ENCODE data around the gene KLHDC4.
"Not testable (repeated sequence)": the region's sequence is repeated elsewhere in the genome, so short reads cannot be mapped to it uniquely, and the experiment has no call there.

The KLHDC4 gene

GRCh38 chr16:87787451-87788091 is 21.8 kb upstream of the KLHDC4 start:
- not testable (repeated sequence) for DNase-seq

GRCh38 chr16:87784812-87785211 is 19.0 kb upstream of the KLHDC4 start:
- no peak for DNase-seq

- DNase-seq, result no peak
Observed at GRCh38 chr16:87782033-87782432, 16.2 kb upstream of the KLHDC4 start.

GRCh38 chr16:87780385-87780989 is 14.7 kb upstream of the KLHDC4 start:
- DNase-seq, result peak; percentile 47 to 52

- DNase-seq, result peak; percentile 92
Observed at GRCh38 chr16:87778830-87779579, 13.2 kb upstream of the KLHDC4 start.

- DNase-seq, result no peak
Observed at GRCh38 chr16:87778476-87778829, 12.7 kb upstream of the KLHDC4 start.

GRCh38 chr16:87773836-87774235 is 8.1 kb upstream of the KLHDC4 start:
- DNase-seq, result not testable (repeated sequence)

- not testable (repeated sequence) for DNase-seq
Observed at GRCh38 chr16:87767456-87767855, 1.7 kb upstream of the KLHDC4 start.

GRCh38 chr16:87766485-87766797 is 655 bp upstream of the KLHDC4 start:
- DNase-seq, result no peak

GRCh38 chr16:87765473-87765775 is 362 bp downstream of the KLHDC4 start:
- DNase-seq, result peak; percentile 76 to 84

GRCh38 chr16:87764600-87765472 is 950 bp downstream of the KLHDC4 start:
- peak; percentile 59 to 77 for DNase-seq

GRCh38 chr16:87762620-87763019 is 3.2 kb downstream of the KLHDC4 start:
- DNase-seq, result no peak

GRCh38 chr16:87762071-87762571 is 3.7 kb downstream of the KLHDC4 start:
- DNase-seq, result peak; percentile 49 to 59

- DNase-seq, result no peak
Observed at GRCh38 chr16:87761060-87761459, 4.7 kb downstream of the KLHDC4 start.

GRCh38 chr16:87757841-87758426 is 7.9 kb downstream of the KLHDC4 start:
- DNase-seq, result no peak

GRCh38 chr16:87754535-87754934 is 11.3 kb downstream of the KLHDC4 start:
- DNase-seq, result peak in 1 of 2 donors; percentile 20

- DNase-seq, result no peak
Observed at GRCh38 chr16:87747626-87748414, 18.0 kb downstream of the KLHDC4 start.

- DNase-seq, result no peak
Observed at GRCh38 chr16:87746178-87746577, 19.6 kb downstream of the KLHDC4 start.

GRCh38 chr16:87744750-87745514 is 20.9 kb downstream of the KLHDC4 start:
- DNase-seq, result no peak

GRCh38 chr16:87742781-87743490 is 22.9 kb downstream of the KLHDC4 start:
- no peak for DNase-seq
